HCT116 (cell line): ENCODE data around the gene DARS1. TPM values are rescaled to one million over a fixed set of nuclear protein-coding genes. Genes with fewer than 3 reads are reported as not detected.

Experiments used
- ATAC-seq: fragments of 200-7000 bp; cut with Tn5 transposase; 2 replicates; pipeline ENCODE4 v1.9.1; 2020; ENCODE audit warnings: mild to moderate bottlenecking, moderate library complexity
- BruUV-seq: library from RNA; stranded (reverse); fragments of 400-500 nt; replicated peaks from 2 replicates; lab custom pipeline; 2021; lab: Mats Ljungman, UMichigan
- CTCF ChIA-PET: fragments of 300-600 bp; sonication (Branson Sonifier 250); formaldehyde crosslinking; loops from one replicate; lab custom pipeline; 2021; ENCODE audit warnings: antibody characterized with exemption; lab: Charles Lee
- POLR2A ChIA-PET: fragments of 300-600, 350-600 bp; sonication (Branson Sonifier 250); formaldehyde crosslinking; loops from one replicate; lab custom pipeline; 2021; ENCODE audit warnings: antibody characterized with exemption; lab: Charles Lee
- RAD21 ChIA-PET, 2 experiments: fragments of 300-600 bp; sonication (Branson Sonifier 250); formaldehyde crosslinking; loops; one replicate each; lab custom pipeline; 2023; ENCODE audit warnings: low total read pairs in 2 of 2; ENCODE audit not compliant: uncharacterized antibody in 2 of 2, unreplicated experiment in 2 of 2, low non-redundant PET in 1 of 2; lab: Charles Lee
- DNase-seq: peaks from one replicate; pipeline ENCODE4 v3.0.0-alpha.2; 2010; ENCODE audit warnings: low read depth, low spot score
- H2AFZ ChIP-seq: fragments of 200-600 bp; shearing (Covaris generic), sonication (generic); 2 replicates; pipeline ENCODE4 v1.6.1; 2017; ENCODE audit warnings: low read depth, mixed run types, mixed read lengths, antibody characterized with exemption, low read length; ENCODE audit not compliant: poor library complexity, severe bottlenecking
- H3K27ac ChIP-seq: 2 replicates; pipeline ENCODE4 v1.5.1; 2012; ENCODE audit warnings: low read depth, low read length
- H3K27me3 ChIP-seq: fragments of 200-600 bp; sonication (generic); 2 replicates; pipeline ENCODE4 v1.6.1; 2016; ENCODE audit warnings: mixed run types, low read length, mixed read lengths; ENCODE audit not compliant: insufficient read depth
- H3K36me3 ChIP-seq, 2 experiments: fragments of 200-500 bp in 1 of 2; fragments of 200-600 bp in 1 of 2; sonication (Bioruptor generic) in 1 of 2; sonication (generic) in 1 of 2; 2 replicates each; pipeline versions ENCODE4 v1.5.1 to v1.6.1; 2014 to 2016; ENCODE audit warnings: low read length in 2 of 2, inconsistent platforms in 1 of 2, mixed read lengths in 1 of 2, mixed run types in 1 of 2; ENCODE audit not compliant: insufficient read depth in 2 of 2, control insufficient read depth in 1 of 2
- H3K4me1 ChIP-seq, 2 experiments: fragments of 200-600 bp in 1 of 2; sonication (generic) in 1 of 2; 2 replicates each; pipeline versions ENCODE4 v1.5.1 to v1.6.1; 2012 to 2017; ENCODE audit warnings: low read length in 2 of 2, inconsistent platforms in 1 of 2, mild to moderate bottlenecking in 1 of 2, mixed read lengths in 1 of 2, mixed run types in 1 of 2, moderate library complexity in 1 of 2; ENCODE audit not compliant: insufficient read depth in 2 of 2, control insufficient read depth in 1 of 2
- H3K4me2 ChIP-seq: fragments of 200-600 bp; sonication (generic); 2 replicates; pipeline ENCODE4 v1.6.1; 2017; ENCODE audit warnings: mixed run types, low read length, mixed read lengths
- H3K4me3 ChIP-seq, 2 experiments: fragments of 200-600 bp in 1 of 2; sonication (generic) in 1 of 2; replicated peaks in 1 of 2; 2 replicates each; pipeline ENCODE4 v1.5.1; 2011 to 2016; ENCODE audit warnings: low read length in 2 of 2, control low read depth in 1 of 2, low read depth in 1 of 2, mild to moderate bottlenecking in 1 of 2, mixed read lengths in 1 of 2, mixed run types in 1 of 2
- H3K79me2 ChIP-seq: fragments of 200-600 bp; sonication (generic); 2 replicates; pipeline ENCODE4 v1.6.1; 2017; ENCODE audit warnings: mild to moderate bottlenecking, mixed run types, low read length, moderate library complexity, mixed read lengths; ENCODE audit not compliant: insufficient read depth
- H3K9ac ChIP-seq: fragments of 200-600 bp; sonication (generic); 2 replicates; pipeline ENCODE4 v1.6.1; 2016; ENCODE audit warnings: low read length, mixed read lengths
- H3K9me2 ChIP-seq: fragments of 200-600 bp; sonication (generic), shearing (Covaris generic); 2 replicates; pipeline ENCODE4 v1.6.1; 2017; ENCODE audit warnings: mixed run types, mild to moderate bottlenecking, moderate library complexity; ENCODE audit not compliant: insufficient read depth
- H3K9me3 ChIP-seq, 2 experiments: fragments of 200-500 bp in 1 of 2; fragments of 200-600 bp in 1 of 2; sonication (Bioruptor generic) in 1 of 2; sonication (generic) in 1 of 2; 2 replicates each; pipeline ENCODE4 v1.6.1; 2014 to 2017; ENCODE audit warnings: low read length in 2 of 2, mixed read lengths in 2 of 2, inconsistent platforms in 1 of 2, low read depth in 1 of 2, mild to moderate bottlenecking in 1 of 2, mixed run types in 1 of 2, moderate library complexity in 1 of 2; ENCODE audit not compliant: control insufficient read depth in 1 of 2, insufficient read depth in 1 of 2
- H4K20me1 ChIP-seq: fragments of 200-600 bp; sonication (generic), shearing (Covaris generic); 2 replicates; pipeline ENCODE4 v1.6.1; 2017; ENCODE audit warnings: mixed run types, mild to moderate bottlenecking, moderate library complexity; ENCODE audit not compliant: insufficient read depth
- CEBPB ChIP-seq: IDR thresholded peaks from 2 replicates; pipeline ENCODE4 v1.6.1; 2012; ENCODE audit warnings: low read depth
- EGR1 ChIP-seq: IDR thresholded peaks from 2 replicates; pipeline ENCODE4 v1.6.1; 2012; ENCODE audit warnings: low read depth
- EZH2 ChIP-seq: fragments of 200-600 bp; sonication (generic); IDR thresholded peaks from 2 replicates; pipeline ENCODE4 v1.6.1; 2017; ENCODE audit warnings: antibody characterized with exemption, mixed run types
- EZH2phosphoT487 ChIP-seq: fragments of 200-600 bp; IDR thresholded peaks from 2 replicates; pipeline ENCODE4 v1.6.1; 2018; ENCODE audit warnings: antibody characterized with exemption, borderline replicate concordance
- FOSL1 ChIP-seq: IDR thresholded peaks from 2 replicates; pipeline ENCODE4 v1.6.1; 2012; ENCODE audit warnings: low read depth
- POLR2A ChIP-seq: IDR thresholded peaks from 2 replicates; pipeline ENCODE4 v1.7.0; 2011; ENCODE audit warnings: borderline replicate concordance; ENCODE audit not compliant: insufficient read depth, insufficient read length; ENCODE audit errors: extremely low read depth
- RAD21 ChIP-seq: IDR thresholded peaks from 2 replicates; pipeline ENCODE4 v1.6.1; 2012; ENCODE audit warnings: low read depth, mild to moderate bottlenecking
- SIN3A ChIP-seq: IDR thresholded peaks from 2 replicates; pipeline ENCODE4 v1.6.1; 2012; ENCODE audit warnings: low read depth
- ZFX ChIP-seq: fragments of 450-650 bp; IDR thresholded peaks from 2 replicates; pipeline ENCODE4 v1.6.1; 2017
- ZNF274 ChIP-seq: fragments of 200-500 bp; sonication (Bioruptor generic); IDR thresholded peaks from 2 replicates; pipeline ENCODE4 v1.6.1; 2014; ENCODE audit warnings: mild to moderate bottlenecking, low read depth, low read length, inconsistent platforms
- intact Hi-C: fragments of 100-400 bp; cut with micrococcal nuclease; formaldehyde crosslinking; loops from 2 replicates; pipeline ENCODE4 v1.10.0; 2022
- total RNA-seq: library from RNA; stranded (reverse); gene quantifications from one replicate; pipeline ENCODE4 v1.2.1, GENCODE V29; 2021; ENCODE audit not compliant: unreplicated experiment
- TF ChIP-seq, protein P1 (sequence below), 3 experiments: fragments of 200-600 bp in 1 of 3; sonication (generic) in 1 of 3; IDR thresholded peaks in 2 of 3; conservative IDR thresholded peaks in 1 of 3; 2 replicates each; pipeline ENCODE4 v1.5.1; 2012 to 2017; ENCODE audit warnings: low read depth in 2 of 3, low read length in 2 of 3, antibody characterized with exemption in 1 of 3, borderline replicate concordance in 1 of 3, control low read depth in 1 of 3, mild to moderate bottlenecking in 1 of 3, mixed read lengths in 1 of 3, mixed run types in 1 of 3, moderate library complexity in 1 of 3; ENCODE audit not compliant: insufficient read depth in 1 of 3
- TF ChIP-seq, protein P2 (sequence below): IDR thresholded peaks from 2 replicates; pipeline ENCODE4 v1.6.1; 2012; ENCODE audit warnings: low read depth

Gene DARS1
- total RNA-seq, 1 experiment from 2014 or later: 94.8 TPM

DNA sequence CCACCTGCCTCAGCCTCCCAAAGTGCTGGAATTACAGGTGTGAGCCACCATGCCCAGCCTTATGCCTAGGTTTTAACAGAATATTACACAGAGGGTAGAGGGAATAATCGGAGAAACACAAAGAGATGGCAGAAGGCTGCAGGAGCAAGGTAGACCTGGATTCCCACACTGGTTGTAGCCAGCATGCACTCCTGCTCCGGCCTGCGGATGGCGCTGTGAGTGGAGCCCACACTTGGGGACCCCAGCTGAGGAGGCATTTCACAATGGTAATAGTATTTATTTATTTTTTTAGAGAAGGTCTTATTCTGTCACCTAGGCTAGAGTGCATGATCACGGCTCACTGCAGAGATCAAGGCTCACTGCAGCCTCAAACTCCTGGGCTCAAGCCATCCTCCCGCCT lies 38.8 kb upstream of the DARS1 start:
- RAD21 ChIA-PET: no interaction called here
- Histone ChIP-seq H3K36me3 (no peaks in the 10 kb centered on the region), H3K9me2 (no peaks in the 10 kb centered on the region), H3K79me2 (no peaks in the 10 kb centered on the region), H3K27me3 (no peaks in the 10 kb centered on the region), H3K9ac (no peak overlapping the region), H3K4me2 (no peak overlapping the region), H4K20me1 (no peaks in the 10 kb centered on the region), H3K4me1 (peaks cover 0 to 10% of the 10 kb centered on the region in 2 experiments; a peak in 1 of 4 replicates), H3K4me3 (no peak overlapping the region), H2AFZ (no peak overlapping the region), H3K9me3 (no peaks in the 10 kb centered on the region), H3K27ac (no peak overlapping the region)
- TF ChIP-seq, protein P1, sequence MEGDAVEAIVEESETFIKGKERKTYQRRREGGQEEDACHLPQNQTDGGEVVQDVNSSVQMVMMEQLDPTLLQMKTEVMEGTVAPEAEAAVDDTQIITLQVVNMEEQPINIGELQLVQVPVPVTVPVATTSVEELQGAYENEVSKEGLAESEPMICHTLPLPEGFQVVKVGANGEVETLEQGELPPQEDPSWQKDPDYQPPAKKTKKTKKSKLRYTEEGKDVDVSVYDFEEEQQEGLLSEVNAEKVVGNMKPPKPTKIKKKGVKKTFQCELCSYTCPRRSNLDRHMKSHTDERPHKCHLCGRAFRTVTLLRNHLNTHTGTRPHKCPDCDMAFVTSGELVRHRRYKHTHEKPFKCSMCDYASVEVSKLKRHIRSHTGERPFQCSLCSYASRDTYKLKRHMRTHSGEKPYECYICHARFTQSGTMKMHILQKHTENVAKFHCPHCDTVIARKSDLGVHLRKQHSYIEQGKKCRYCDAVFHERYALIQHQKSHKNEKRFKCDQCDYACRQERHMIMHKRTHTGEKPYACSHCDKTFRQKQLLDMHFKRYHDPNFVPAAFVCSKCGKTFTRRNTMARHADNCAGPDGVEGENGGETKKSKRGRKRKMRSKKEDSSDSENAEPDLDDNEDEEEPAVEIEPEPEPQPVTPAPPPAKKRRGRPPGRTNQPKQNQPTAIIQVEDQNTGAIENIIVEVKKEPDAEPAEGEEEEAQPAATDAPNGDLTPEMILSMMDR (IDR thresholded peaks at IDR 0.05 in 2 of 3, conservative IDR thresholded peaks at IDR 0.05 in 1 of 3; ENCODE audit: borderline replicate concordance in 1 of 3, insufficient read depth in 1 of 3, low read depth in 2 of 3, low read length in 2 of 3): peak in 2 of 3 experiments; percentile 12 to 20; a peak in 2 of 6 replicates
- no peak for TF ChIP-seq POLR2A
- BruUV-seq: no TSS peak
- intact Hi-C loops: no loop called here
- ATAC-seq (no peak), DNase-seq (no peak)
- CTCF ChIA-PET: no interaction called here
- POLR2A ChIA-PET: no interaction called here

DNA sequence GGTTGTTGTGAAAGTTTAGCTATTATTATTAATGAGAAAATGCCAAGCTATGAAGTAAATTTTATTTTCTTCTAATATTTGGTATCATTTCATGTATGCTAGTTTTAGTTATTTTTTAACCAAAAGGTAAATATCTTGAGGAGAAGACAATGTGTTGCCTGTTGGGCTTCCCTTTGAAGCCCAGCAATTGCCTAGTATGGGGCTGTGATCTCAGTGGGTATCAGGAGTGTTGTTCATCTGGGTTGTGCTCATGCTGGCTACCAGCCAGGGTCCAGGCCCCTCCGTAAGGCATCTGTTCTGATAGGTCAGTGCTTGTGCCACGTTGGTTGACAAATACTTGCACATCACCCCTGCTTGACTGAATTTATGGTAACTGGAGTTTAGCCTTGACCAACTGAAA lies 38.0 kb upstream of the DARS1 start:
- ChIA-PET RAD21 (no interaction called here), CTCF (no interaction called here), POLR2A (no interaction called here)
- Histone ChIP-seq H4K20me1 (no peaks in the 10 kb centered on the region), H3K36me3 (no peaks in the 10 kb centered on the region), H2AFZ (no peak overlapping the region), H3K4me2 (no peak overlapping the region), H3K79me2 (no peaks in the 10 kb centered on the region), H3K4me1 (peaks cover 0 to 10% of the 10 kb centered on the region in 2 experiments; a peak in 1 of 4 replicates), H3K4me3 (no peak overlapping the region), H3K9ac (no peak overlapping the region), H3K27ac (no peak overlapping the region), H3K9me3 (no peaks in the 10 kb centered on the region), H3K9me2 (no peaks in the 10 kb centered on the region), H3K27me3 (no peaks in the 10 kb centered on the region)
- no peak for ATAC-seq
- no peak for DNase-seq
- intact Hi-C loops: no loop called here
- no TSS peak for BruUV-seq
- TF ChIP-seq EZH2 (no peak), EGR1 (no peak), EZH2phosphoT487 (no peak), CEBPB (no peak), SIN3A (no peak), ZNF274 (no peak), ZFX (no peak), FOSL1 (no peak), RAD21 (no peak)
- TF ChIP-seq, protein P1 (IDR thresholded peaks at IDR 0.05 in 2 of 3, conservative IDR thresholded peaks at IDR 0.05 in 1 of 3; ENCODE audit: borderline replicate concordance in 1 of 3, insufficient read depth in 1 of 3, low read depth in 2 of 3, low read length in 2 of 3): no peak
- TF ChIP-seq, protein P2, sequence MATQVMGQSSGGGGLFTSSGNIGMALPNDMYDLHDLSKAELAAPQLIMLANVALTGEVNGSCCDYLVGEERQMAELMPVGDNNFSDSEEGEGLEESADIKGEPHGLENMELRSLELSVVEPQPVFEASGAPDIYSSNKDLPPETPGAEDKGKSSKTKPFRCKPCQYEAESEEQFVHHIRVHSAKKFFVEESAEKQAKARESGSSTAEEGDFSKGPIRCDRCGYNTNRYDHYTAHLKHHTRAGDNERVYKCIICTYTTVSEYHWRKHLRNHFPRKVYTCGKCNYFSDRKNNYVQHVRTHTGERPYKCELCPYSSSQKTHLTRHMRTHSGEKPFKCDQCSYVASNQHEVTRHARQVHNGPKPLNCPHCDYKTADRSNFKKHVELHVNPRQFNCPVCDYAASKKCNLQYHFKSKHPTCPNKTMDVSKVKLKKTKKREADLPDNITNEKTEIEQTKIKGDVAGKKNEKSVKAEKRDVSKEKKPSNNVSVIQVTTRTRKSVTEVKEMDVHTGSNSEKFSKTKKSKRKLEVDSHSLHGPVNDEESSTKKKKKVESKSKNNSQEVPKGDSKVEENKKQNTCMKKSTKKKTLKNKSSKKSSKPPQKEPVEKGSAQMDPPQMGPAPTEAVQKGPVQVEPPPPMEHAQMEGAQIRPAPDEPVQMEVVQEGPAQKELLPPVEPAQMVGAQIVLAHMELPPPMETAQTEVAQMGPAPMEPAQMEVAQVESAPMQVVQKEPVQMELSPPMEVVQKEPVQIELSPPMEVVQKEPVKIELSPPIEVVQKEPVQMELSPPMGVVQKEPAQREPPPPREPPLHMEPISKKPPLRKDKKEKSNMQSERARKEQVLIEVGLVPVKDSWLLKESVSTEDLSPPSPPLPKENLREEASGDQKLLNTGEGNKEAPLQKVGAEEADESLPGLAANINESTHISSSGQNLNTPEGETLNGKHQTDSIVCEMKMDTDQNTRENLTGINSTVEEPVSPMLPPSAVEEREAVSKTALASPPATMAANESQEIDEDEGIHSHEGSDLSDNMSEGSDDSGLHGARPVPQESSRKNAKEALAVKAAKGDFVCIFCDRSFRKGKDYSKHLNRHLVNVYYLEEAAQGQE: no peak
